Esophagus squamous epithelium (tissue), 5 donors: ENCODE measurements around the gene NRF1. TPM values are rescaled to one million over a fixed set of nuclear protein-coding genes. Genes with fewer than 3 reads are reported as not detected.

Source experiments
- DNase-seq: peaks from one replicate; lab custom pipeline; 2025; lab: John Stamatoyannopoulos, UW
- H3K27ac ChIP-seq, 4 donors: fragments of 200-600 bp; sonication (generic); one replicate each; pipeline ENCODE4 v1.5.1; 2016 to 2019; ENCODE audit warnings: mild to moderate bottlenecking in 1 of 4
- H3K27me3 ChIP-seq, 4 donors: fragments of 200-600 bp; sonication (generic); 1 replicate in 3 of 4; 2 replicates in 1 of 4; pipeline versions ENCODE4 v1.5.1 to v1.6.0; 2017 to 2021; ENCODE audit warnings: antibody characterized with exemption in 1 of 4
- H3K36me3 ChIP-seq, 3 donors: fragments of 200-600 bp; sonication (generic); one replicate each; pipeline ENCODE4 v1.5.1; 2016 to 2019
- H3K4me1 ChIP-seq, 3 donors: fragments of 200-600 bp; sonication (generic); one replicate each; pipeline ENCODE4 v1.5.1; 2017 to 2019
- H3K4me3 ChIP-seq, 4 donors: fragments of 200-600 bp; sonication (generic); 1 replicate in 3 of 4; 2 replicates in 1 of 4; pipeline ENCODE4 v1.5.1; 2016 to 2019; ENCODE audit warnings: mild to moderate bottlenecking in 2 of 4, moderate library complexity in 1 of 4
- H3K9me3 ChIP-seq, 3 donors: fragments of 200-600 bp; sonication (generic); one replicate each; pipeline ENCODE4 v1.5.1; 2016 to 2019
- POLR2A ChIP-seq, 4 donors: fragments of 450-650 bp; IDR thresholded peaks; one replicate each; pipeline ENCODE4 v1.6.1; 2017; ENCODE audit warnings: antibody characterized with exemption in 4 of 4, mild to moderate bottlenecking in 4 of 4, moderate library complexity in 3 of 4
- WGBS, 2 donors: methylation state at CpG; one replicate each; pipeline ENCODE4 v1.1.5; 2018; 5-methylcytosine and 5-hydroxymethylcytosine counted together
- intact Hi-C: fragments of 100-400 bp; cut with DNase I; formaldehyde crosslinking; loops from one replicate; pipeline ENCODE4 v1.15.0; 2022
- total RNA-seq, 4 donors: library from RNA; depleted of rRNA; stranded (reverse); fragments of >200 nt; gene quantifications; one replicate each; pipeline ENCODE4 v1.1.0, GENCODE V29; 2016
- TF ChIP-seq, protein P1 (sequence below), 6 experiments: fragments of 450-650 bp in 4 of 6; fragments of 200-600 bp in 2 of 6; sonication (generic) in 2 of 6; IDR thresholded peaks; one replicate each; pipeline ENCODE4 v1.5.1; 2016 to 2019; ENCODE audit warnings: antibody characterized with exemption in 6 of 6, mild to moderate bottlenecking in 4 of 6, moderate library complexity in 4 of 6
- donor health status: DM: yes; HTN: yes; CAD: no.

The NRF1 gene
- total RNA-seq, 4 donors from 2014 or later: 10.0 to 18.3 (median 13.3) TPM

DNA sequence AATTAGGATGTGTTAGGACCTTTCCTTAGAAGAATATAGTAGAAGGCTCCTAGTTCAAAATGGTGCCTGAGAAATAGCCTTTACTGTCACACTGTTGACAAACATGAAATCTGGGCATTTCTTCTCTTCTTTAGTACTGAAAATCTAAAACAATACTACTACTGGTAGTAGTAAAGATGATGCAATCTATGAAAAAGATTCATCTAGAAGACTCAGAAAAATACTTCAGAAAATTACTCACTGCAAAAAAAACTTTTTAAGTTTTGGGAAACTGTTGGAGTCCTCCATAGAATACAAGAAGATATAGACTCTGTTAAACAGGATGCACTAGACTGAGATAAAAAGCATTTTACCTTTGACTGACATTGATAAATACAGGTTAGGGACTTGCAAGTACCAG lies 67.1 kb downstream of the NRF1 start:
- Histone ChIP-seq H3K27me3 (no peaks in the 10 kb centered on the region), H3K36me3 (peaks cover 0 to 68% (median 11%) of the 10 kb centered on the region in 3 donors), H3K4me1 (no peaks in the 10 kb centered on the region), H3K9me3 (no peaks in the 10 kb centered on the region), H3K27ac (no peak overlapping the region), H3K4me3 (no peak overlapping the region)
- intact Hi-C loops: no loop called here
- no peak for TF ChIP-seq POLR2A (IDR thresholded peaks at IDR 0.05)
- TF ChIP-seq, protein P1, sequence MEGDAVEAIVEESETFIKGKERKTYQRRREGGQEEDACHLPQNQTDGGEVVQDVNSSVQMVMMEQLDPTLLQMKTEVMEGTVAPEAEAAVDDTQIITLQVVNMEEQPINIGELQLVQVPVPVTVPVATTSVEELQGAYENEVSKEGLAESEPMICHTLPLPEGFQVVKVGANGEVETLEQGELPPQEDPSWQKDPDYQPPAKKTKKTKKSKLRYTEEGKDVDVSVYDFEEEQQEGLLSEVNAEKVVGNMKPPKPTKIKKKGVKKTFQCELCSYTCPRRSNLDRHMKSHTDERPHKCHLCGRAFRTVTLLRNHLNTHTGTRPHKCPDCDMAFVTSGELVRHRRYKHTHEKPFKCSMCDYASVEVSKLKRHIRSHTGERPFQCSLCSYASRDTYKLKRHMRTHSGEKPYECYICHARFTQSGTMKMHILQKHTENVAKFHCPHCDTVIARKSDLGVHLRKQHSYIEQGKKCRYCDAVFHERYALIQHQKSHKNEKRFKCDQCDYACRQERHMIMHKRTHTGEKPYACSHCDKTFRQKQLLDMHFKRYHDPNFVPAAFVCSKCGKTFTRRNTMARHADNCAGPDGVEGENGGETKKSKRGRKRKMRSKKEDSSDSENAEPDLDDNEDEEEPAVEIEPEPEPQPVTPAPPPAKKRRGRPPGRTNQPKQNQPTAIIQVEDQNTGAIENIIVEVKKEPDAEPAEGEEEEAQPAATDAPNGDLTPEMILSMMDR (IDR thresholded peaks at IDR 0.05): no peak
- DNase-seq: no peak

DNA sequence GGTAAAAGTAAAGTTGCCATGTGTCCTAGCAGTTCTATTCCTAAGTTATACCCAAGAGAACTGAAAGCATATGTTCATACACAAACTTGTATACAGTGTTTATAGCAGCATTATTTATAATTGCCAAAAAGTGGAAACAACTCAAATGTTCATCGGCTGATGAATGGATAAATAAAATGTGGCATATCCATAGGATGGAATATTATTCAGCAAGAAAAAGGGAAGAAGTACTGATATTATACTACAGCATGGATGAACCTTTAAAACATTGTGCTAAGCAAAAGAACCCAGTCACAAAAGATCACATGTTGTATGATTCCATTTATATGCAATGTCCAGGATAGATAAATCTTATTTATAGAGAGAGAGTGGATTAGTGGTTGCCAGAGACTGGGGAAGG lies 68.9 kb downstream of the NRF1 start:
- no peak for TF ChIP-seq POLR2A (IDR thresholded peaks at IDR 0.05)
- TF ChIP-seq, protein P1 (IDR thresholded peaks at IDR 0.05): no peak

GRCh38 chr7:129684777-129685176 lies 73.3 kb downstream of the NRF1 start:
- H3K9me3 ChIP-seq: no peaks in the 10 kb centered on the region
- WGBS, 2 donors: 94 to 100% methylated on average over 1 of the region's 1 CpG

More for the DNA sequence above, 68.9 kb downstream of the NRF1 start:
- Histone ChIP-seq H3K4me3 (no peak overlapping the region), H3K27ac (no peak overlapping the region), H3K4me1 (no peaks in the 10 kb centered on the region), H3K36me3 (peaks cover 0 to 56% (median 0%) of the 10 kb centered on the region in 3 donors), H3K27me3 (no peaks in the 10 kb centered on the region), H3K9me3 (no peaks in the 10 kb centered on the region)
- intact Hi-C loops: no loop called here
- 97 to 100% methylated on average over 1 of the region's 1 CpG for WGBS, 2 donors
- no peak for DNase-seq

GRCh38 chr7:129686063-129686462 lies 74.5 kb downstream of the NRF1 start:
- Histone ChIP-seq H3K4me1 (no peaks in the 10 kb centered on the region), H3K27me3 (no peaks in the 10 kb centered on the region), H3K36me3 (peaks cover 0 to 26% (median 0%) of the 10 kb centered on the region in 3 donors), H3K9me3 (no peaks in the 10 kb centered on the region), H3K4me3 (no peak overlapping the region), H3K27ac (no peak overlapping the region)
- no peak for TF ChIP-seq POLR2A (IDR thresholded peaks at IDR 0.05)
- TF ChIP-seq, protein P1 (IDR thresholded peaks at IDR 0.05): no peak
- intact Hi-C loops: no loop called here
- no peak for DNase-seq
- 90 to 100% methylated on average over 2 of the region's 2 CpGs for WGBS, 2 donors

More at GRCh38 chr7:129684777-129685176, 73.3 kb downstream of the NRF1 start:
- H3K27ac ChIP-seq: no peak overlapping the region
- no peaks in the 10 kb centered on the region for H3K4me1 ChIP-seq
- TF ChIP-seq, protein P1 (IDR thresholded peaks at IDR 0.05): no peak
- TF ChIP-seq POLR2A (IDR thresholded peaks at IDR 0.05): no peak
- no peak for DNase-seq
- H3K36me3 ChIP-seq: peaks cover 0 to 25% (median 0%) of the 10 kb centered on the region in 3 donors
- intact Hi-C loops: no loop called here
- H3K4me3 ChIP-seq: no peak overlapping the region
- no peaks in the 10 kb centered on the region for H3K27me3 ChIP-seq

DNA sequence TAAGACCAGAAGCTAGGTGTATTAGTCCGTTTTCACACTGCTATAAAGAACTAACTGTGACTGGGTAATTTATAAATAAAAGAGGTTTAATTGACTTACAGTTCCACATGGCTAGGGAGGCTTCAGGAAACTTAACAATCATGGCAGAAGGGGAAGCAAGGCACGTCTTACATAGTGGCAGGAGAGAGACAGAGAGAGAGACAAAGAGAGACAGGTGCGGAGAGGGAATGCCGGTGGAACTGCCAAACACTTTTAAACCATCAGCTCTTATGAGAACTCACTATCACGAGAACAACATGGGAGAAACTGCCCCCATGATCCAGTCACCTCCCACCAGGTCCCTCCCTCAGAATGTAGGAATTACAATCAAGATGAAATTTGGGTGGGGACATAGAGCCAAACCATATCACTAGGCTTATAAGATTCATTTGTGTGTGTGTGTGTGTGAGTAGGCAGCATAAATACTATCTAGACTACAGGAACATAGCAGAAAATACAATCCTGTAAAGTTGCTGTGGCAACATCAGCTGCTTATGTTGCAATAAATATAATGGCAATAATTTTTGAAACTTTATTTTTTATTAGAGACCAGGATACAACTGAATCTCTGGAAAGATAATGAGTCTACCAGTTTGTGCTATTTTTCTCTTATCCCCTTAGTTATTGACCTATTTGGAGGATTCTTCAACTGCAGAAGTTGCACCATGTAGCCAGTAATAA lies 77.1 kb downstream of the NRF1 start:
- Histone ChIP-seq H3K27me3 (no peaks in the 10 kb centered on the region), H3K36me3 (peaks cover 0 to 47% (median 11%) of the 10 kb centered on the region in 3 donors), H3K27ac (no peak overlapping the region), H3K4me3 (no peak overlapping the region), H3K9me3 (no peaks in the 10 kb centered on the region), H3K4me1 (no peaks in the 10 kb centered on the region)
- intact Hi-C loops: no loop called here
- DNase-seq: no peak
- TF ChIP-seq, protein P1 (IDR thresholded peaks at IDR 0.05): no peak
- no peak for TF ChIP-seq POLR2A (IDR thresholded peaks at IDR 0.05)
- WGBS, 2 donors: 87 to 93% methylated on average over 5 of the region's 5 CpGs
